Activated naive CD8-positive, alpha-beta T cell treated with anti-CD3 and anti-CD28 coated beads for 36 hours (primary cell): ENCODE data around the gene UVSSA. TPM values are rescaled to one million over a fixed set of nuclear protein-coding genes. Genes with fewer than 3 reads are reported as not detected.

Source experiments
- DNase-seq: peaks from one replicate; pipeline ENCODE4 v3.0.0; 2021
- H3K27ac Mint-ChIP-seq: one replicate; pipeline ENCODE4 v1.8.0; 2022; ENCODE audit warnings: mild to moderate bottlenecking, moderate library complexity, mixed read lengths
- H3K27me3 Mint-ChIP-seq: one replicate; pipeline ENCODE4 v1.8.0; 2022; ENCODE audit warnings: mild to moderate bottlenecking, mixed read lengths
- H3K36me3 Mint-ChIP-seq: one replicate; pipeline ENCODE4 v1.8.0; 2021; ENCODE audit warnings: mild to moderate bottlenecking, mixed read lengths
- H3K4me1 Mint-ChIP-seq: one replicate; pipeline ENCODE4 v1.8.0; 2021; ENCODE audit warnings: mixed read lengths
- H3K4me3 Mint-ChIP-seq: one replicate; pipeline ENCODE4 v1.8.0; 2022; ENCODE audit warnings: mild to moderate bottlenecking, moderate library complexity, mixed read lengths
- H3K9me3 Mint-ChIP-seq: one replicate; pipeline ENCODE4 v1.8.0; 2022; ENCODE audit warnings: mixed read lengths
- total RNA-seq, 2 experiments: library from RNA; stranded (reverse); gene quantifications; one replicate each; pipeline ENCODE4 v1.2.3, GENCODE V29; 2021

Gene UVSSA
- total RNA-seq: 10 to 100 TPM; 13.2 to 14.1 TPM

GRCh38 chr4:1346781-1347409 is at the start of gene UVSSA:
TSS of gene UVSSA (plus strand) at chr4:1347208. CDS start at chr4:1348092, 884 bp downstream.
- Mint-ChIP-seq H3K9me3 (no peaks in the 10 kb centered on the region), H3K27ac (peak within 1 kb of the TSS; percentile 88), H3K27me3 (no peaks in the 10 kb centered on the region), H3K36me3 (peaks cover 2% of the 10 kb centered on the region), H3K4me1 (peaks cover 32% of the 10 kb centered on the region), H3K4me3 (peak within 1 kb of the TSS; percentile 88)
- peak; percentile 100 for DNase-seq

- no peaks in the 10 kb centered on the region for H3K27me3 Mint-ChIP-seq
- no peaks in the 10 kb centered on the region for H3K9me3 Mint-ChIP-seq
- H3K4me1 Mint-ChIP-seq: peaks cover 34% of the 10 kb centered on the region
- H3K4me3 Mint-ChIP-seq: no peak overlapping the region
- no peak overlapping the region for H3K27ac Mint-ChIP-seq
- no peak for DNase-seq
- H3K36me3 Mint-ChIP-seq: peaks cover 21% of the 10 kb centered on the region
Observed at GRCh38 chr4:1297456-1298325, 49.3 kb upstream of the UVSSA start.

GRCh38 chr4:1298461-1298860 is 48.5 kb upstream of the UVSSA start:
- no peak overlapping the region for H3K4me3 Mint-ChIP-seq
- H3K27me3 Mint-ChIP-seq: no peaks in the 10 kb centered on the region
- no peak overlapping the region for H3K27ac Mint-ChIP-seq
- H3K9me3 Mint-ChIP-seq: no peaks in the 10 kb centered on the region
- no peak for DNase-seq
- H3K36me3 Mint-ChIP-seq: peaks cover 21% of the 10 kb centered on the region
- H3K4me1 Mint-ChIP-seq: peaks cover 36% of the 10 kb centered on the region

- no peak for DNase-seq
- no peak overlapping the region for H3K4me3 Mint-ChIP-seq
- H3K4me1 Mint-ChIP-seq: peaks cover 32% of the 10 kb centered on the region
- H3K27me3 Mint-ChIP-seq: no peaks in the 10 kb centered on the region
- H3K36me3 Mint-ChIP-seq: peaks cover 21% of the 10 kb centered on the region
- peak overlapping the region; percentile 54 for H3K27ac Mint-ChIP-seq
- no peaks in the 10 kb centered on the region for H3K9me3 Mint-ChIP-seq
Observed at GRCh38 chr4:1299301-1299860, 47.6 kb upstream of the UVSSA start.

- Mint-ChIP-seq H3K9me3 (no peaks in the 10 kb centered on the region), H3K36me3 (peaks cover 30% of the 10 kb centered on the region), H3K4me1 (peaks cover 34% of the 10 kb centered on the region), H3K27ac (peak overlapping the region; percentile 6), H3K4me3 (no peak overlapping the region), H3K27me3 (no peaks in the 10 kb centered on the region)
- no peak for DNase-seq
Observed at GRCh38 chr4:1300466-1301455, 46.2 kb upstream of the UVSSA start.

GRCh38 chr4:1302159-1302558 is 44.8 kb upstream of the UVSSA start:
- peaks cover 29% of the 10 kb centered on the region for H3K36me3 Mint-ChIP-seq
- no peak overlapping the region for H3K4me3 Mint-ChIP-seq
- no peak overlapping the region for H3K27ac Mint-ChIP-seq
- DNase-seq: no peak
- H3K27me3 Mint-ChIP-seq: no peaks in the 10 kb centered on the region
- peaks cover 1% of the 10 kb centered on the region for H3K9me3 Mint-ChIP-seq
- H3K4me1 Mint-ChIP-seq: peaks cover 39% of the 10 kb centered on the region

- DNase-seq: no peak
- H3K9me3 Mint-ChIP-seq: peaks cover 1% of the 10 kb centered on the region
- H3K36me3 Mint-ChIP-seq: peaks cover 23% of the 10 kb centered on the region
- peaks cover 54% of the 10 kb centered on the region for H3K4me1 Mint-ChIP-seq
- H3K27ac Mint-ChIP-seq: peak overlapping the region; percentile 77
- no peak overlapping the region for H3K4me3 Mint-ChIP-seq
- no peaks in the 10 kb centered on the region for H3K27me3 Mint-ChIP-seq
Observed at GRCh38 chr4:1305261-1305711, 41.7 kb upstream of the UVSSA start.

GRCh38 chr4:1305781-1306455 is 41.1 kb upstream of the UVSSA start:
- peaks cover 53% of the 10 kb centered on the region for H3K4me1 Mint-ChIP-seq
- no peaks in the 10 kb centered on the region for H3K27me3 Mint-ChIP-seq
- peaks cover 20% of the 10 kb centered on the region for H3K36me3 Mint-ChIP-seq
- peak overlapping the region; percentile 77 for H3K27ac Mint-ChIP-seq
- no peak overlapping the region for H3K4me3 Mint-ChIP-seq
- DNase-seq: peak; percentile 41
- peaks cover 1% of the 10 kb centered on the region for H3K9me3 Mint-ChIP-seq

- peaks cover 58% of the 10 kb centered on the region for H3K4me1 Mint-ChIP-seq
Observed at GRCh38 chr4:1307951-1308735, 38.9 kb upstream of the UVSSA start.

GRCh38 chr4:1309261-1310010 is 37.6 kb upstream of the UVSSA start:
- H3K27ac Mint-ChIP-seq: peak overlapping the region; percentile 82
- peak overlapping the region; percentile 76 for H3K4me3 Mint-ChIP-seq
- DNase-seq: peak; percentile 75
- no peaks in the 10 kb centered on the region for H3K27me3 Mint-ChIP-seq
- peaks cover 3% of the 10 kb centered on the region for H3K9me3 Mint-ChIP-seq
- H3K4me1 Mint-ChIP-seq: peaks cover 55% of the 10 kb centered on the region
- H3K36me3 Mint-ChIP-seq: peaks cover 28% of the 10 kb centered on the region

More at GRCh38 chr4:1307951-1308735, 38.9 kb upstream of the UVSSA start:
- no peaks in the 10 kb centered on the region for H3K27me3 Mint-ChIP-seq
- no peak for DNase-seq
- peaks cover 16% of the 10 kb centered on the region for H3K36me3 Mint-ChIP-seq
- peaks cover 1% of the 10 kb centered on the region for H3K9me3 Mint-ChIP-seq
- no peak overlapping the region for H3K27ac Mint-ChIP-seq
- no peak overlapping the region for H3K4me3 Mint-ChIP-seq

- peaks cover 31% of the 10 kb centered on the region for H3K36me3 Mint-ChIP-seq
- H3K9me3 Mint-ChIP-seq: peaks cover 4% of the 10 kb centered on the region
- H3K4me1 Mint-ChIP-seq: peaks cover 53% of the 10 kb centered on the region
- peak overlapping the region; percentile 76 for H3K4me3 Mint-ChIP-seq
- DNase-seq: no peak
- H3K27me3 Mint-ChIP-seq: no peaks in the 10 kb centered on the region
- H3K27ac Mint-ChIP-seq: peak overlapping the region; percentile 42
Observed at GRCh38 chr4:1310031-1310795, 36.8 kb upstream of the UVSSA start.
